ENCODE results near the gene DVL1. TPM values are rescaled to one million over a fixed set of nuclear protein-coding genes. Genes with fewer than 3 reads are reported as not detected.

Gene DVL1
- polyA plus RNA-seq, 4 donors: 27.0 to 56.4 (median 28.5) TPM

DNA sequence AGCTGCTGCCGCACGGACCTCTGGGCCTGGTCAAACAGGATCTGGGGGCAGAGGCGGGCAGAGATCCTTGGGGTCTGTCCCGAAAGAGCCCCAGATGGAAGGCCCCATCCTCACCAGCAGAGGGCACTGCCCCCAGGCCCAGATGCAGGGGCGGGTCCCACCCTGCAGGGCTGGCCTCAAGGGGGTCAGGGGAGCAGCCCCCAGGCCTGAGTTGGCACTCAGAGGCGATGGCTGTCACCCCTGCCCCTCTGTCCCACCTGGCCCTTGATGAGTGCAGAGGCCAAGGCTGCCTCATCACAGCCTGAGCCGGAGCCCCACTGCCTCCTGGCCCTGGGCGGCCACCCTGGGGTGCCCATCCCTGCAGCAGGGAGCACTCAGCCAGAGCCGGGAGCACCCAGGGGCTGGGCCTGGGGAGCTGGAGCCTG, 47.2 kb downstream of the DVL1 start:
- DNase-seq (ENCODE audit: low read depth in 4 of 4, low spot score in 3 of 4): no peak

- DNase-seq (ENCODE audit: low read depth in 4 of 4, low spot score in 3 of 4): no peak
These were observed 48.9 kb downstream of the DVL1 start for GRCh38 chr1:1300352-1300739.

GRCh38 chr1:1299686-1300351, 49.4 kb downstream of the DVL1 start:
- DNase-seq (ENCODE audit: low read depth in 4 of 4, low spot score in 3 of 4): no peak

DNA sequence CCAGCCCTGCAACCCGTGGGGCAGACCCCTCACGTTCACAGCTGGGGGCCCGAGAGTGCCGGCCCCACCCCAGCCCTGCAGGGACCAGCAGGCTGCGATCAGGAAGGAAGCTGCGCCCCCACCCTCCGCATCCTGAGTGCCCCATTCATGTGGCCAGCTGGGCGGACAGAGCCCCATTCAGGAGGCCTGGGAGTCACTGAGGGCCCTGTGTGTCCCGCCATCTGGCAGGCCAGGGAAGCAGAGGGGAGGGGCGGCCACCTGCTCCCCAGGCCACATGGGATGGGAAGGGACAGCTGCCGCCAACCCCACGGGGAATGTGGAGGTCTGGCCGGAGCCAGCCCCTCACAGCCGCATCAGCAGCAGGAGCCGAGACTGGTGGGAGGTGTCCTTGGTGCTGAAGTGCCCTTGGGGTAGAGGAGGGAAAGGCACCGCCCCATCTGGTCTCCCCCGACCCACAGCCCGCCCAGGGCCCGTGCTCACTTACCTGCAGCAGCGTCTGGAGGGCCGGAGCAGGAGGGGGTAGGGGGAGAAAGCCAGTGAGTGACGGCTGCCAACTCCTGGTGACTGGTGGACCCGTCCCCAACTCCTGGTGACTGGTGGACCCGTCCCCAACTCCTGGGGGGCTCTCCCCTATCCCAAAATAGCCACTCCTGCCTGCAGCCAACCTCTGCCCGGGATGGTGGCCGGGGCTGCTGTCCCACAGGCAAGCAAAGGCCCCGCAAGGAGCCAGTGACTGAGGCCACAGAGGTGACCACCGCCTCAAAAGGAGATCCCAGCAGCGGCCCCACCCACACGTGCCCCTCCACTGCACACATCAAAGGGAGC, 50.1 kb downstream of the DVL1 start:
- no peak for DNase-seq (ENCODE audit: low read depth in 4 of 4, low spot score in 3 of 4)

DNA sequence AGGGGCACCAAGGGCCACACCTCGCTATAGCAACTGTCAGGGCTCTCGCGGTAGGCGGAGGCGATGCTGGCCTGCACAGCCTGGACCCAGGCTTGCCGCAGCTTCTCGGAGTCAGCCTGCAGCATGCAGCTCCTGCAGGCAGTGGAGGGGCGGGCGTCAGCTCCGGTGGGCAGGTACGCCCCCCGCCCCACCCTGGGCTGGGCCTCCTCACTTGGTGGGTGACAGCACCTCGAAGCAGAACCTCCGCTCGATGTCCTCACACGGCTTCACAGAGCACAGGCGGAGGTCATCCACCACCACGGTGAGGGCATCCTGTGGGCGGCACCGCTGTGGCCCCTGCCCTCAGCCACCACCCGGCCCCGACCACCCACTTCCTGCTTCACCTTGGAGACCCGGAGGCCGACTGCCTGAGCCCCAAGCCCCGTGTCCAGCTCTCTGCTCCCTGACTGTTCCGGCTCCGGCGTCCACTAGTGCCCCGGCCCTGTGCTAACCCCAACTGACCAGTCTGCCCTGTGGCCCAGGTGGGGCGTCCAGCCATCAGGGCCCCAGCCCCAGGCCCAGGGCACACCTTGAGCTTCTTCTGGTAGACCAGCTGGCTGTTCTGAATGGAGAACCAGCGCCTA, 51.3 kb downstream of the DVL1 start:
- no peak for DNase-seq (ENCODE audit: low read depth in 4 of 4, low spot score in 3 of 4)

DNA sequence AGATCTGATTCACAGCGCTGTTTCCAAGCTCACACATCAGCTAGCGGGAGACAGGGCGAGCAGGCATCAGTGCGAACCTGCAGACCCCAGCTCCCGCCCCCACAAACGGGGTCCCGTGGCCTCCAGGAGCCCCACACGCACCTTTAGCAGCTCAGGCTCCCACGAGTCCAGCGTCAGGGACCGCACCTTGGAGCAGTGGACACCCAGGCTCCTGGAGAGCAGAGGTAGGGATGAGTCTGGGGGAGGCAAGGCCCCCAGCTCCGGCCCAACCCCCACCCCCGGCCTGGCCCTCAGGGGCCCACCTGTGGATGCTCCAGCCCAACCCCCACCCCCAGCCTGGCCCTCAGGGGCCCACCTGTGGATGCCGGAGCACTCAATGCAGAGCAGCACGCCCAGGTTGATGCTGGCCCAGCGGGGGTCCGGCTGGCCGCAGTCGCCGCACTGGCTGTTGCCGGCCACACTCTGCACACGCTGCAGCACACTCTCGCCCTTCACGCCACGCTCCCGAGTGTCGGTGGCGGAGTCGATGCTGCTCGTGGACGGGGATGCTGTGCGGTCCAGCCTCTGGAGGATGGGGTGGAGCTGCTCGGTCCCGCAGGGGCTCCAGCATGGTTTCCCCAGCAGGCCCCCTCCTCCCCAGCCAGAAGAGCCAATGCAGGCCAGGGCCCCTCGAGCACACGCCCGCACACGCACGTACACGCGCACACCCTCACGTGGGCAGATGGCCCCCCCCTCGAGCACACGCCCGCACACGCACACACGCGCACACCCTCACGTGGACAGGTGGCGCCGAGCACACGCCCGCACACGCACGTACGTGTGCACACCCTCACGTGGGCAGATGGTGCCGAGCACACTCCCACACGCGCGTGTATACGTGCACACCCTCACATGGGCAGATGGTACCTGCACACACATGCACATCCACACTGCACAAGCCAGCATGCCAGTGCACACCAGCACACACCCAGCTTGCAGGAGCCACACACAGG, 52.9 kb downstream of the DVL1 start:
- no peak for DNase-seq (ENCODE audit: low read depth in 4 of 4, low spot score in 3 of 4)

GRCh38 chr1:1295154-1295923, 53.9 kb downstream of the DVL1 start:
- no peak for DNase-seq (ENCODE audit: low read depth in 4 of 4, low spot score in 3 of 4)

DNA sequence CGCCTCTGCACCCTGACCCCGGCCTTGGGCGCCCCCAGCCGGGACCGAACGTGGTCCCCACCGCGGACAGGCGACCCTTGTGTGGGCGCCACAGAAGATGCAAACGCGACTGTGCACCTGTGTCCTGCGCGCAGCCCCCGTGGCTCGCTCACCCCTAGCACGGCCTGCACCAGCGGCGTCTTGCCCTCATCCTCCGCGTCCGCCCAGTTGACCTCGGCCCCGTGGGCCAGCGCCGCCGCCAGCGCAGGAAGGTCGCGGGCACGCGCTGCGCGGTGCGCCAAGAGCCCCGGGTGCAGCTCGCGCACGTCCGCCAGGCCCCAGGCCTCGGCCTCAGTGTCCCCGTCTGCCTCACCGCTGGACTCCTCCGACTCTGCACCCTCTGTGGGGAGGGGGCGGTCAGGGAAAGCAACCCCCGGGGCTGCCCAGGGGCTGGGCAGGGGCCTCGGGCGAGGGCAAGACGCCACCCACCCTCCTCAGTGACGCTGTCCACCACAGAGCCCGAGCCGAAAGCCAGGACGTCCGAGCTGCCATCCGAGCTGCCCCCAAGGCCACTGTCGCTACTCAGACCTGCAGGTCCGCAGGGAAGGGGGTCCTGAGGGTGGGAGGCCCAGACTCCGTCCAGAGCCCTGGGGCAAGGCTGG, 54.8 kb downstream of the DVL1 start:
- DNase-seq (ENCODE audit: low read depth in 4 of 4, low spot score in 3 of 4): no peak

GRCh38 chr1:1293263-1294249, 55.7 kb downstream of the DVL1 start:
- no peak for DNase-seq (ENCODE audit: low read depth in 4 of 4, low spot score in 3 of 4)

DNA sequence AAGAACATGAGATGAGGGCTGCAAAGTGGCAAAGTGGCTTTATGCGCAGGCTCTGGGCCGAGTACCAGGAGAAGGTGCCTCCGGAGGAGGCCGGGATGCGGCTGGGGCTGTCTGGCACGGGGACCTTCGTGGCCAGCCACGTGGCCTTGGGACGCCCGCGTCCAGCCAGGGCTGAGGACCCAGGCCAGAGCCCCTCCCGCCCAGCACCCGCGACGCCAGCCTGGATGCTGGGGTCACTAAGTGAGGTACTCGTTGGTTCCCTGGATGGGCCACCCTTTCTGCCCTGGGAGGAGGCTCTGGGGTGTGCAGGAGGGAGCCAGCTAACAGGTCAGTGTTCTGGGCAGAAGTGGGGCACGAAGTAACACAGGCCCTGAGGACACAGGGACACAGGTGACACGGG, 56.4 kb downstream of the DVL1 start:
- no peak for DNase-seq (ENCODE audit: low read depth in 4 of 4, low spot score in 3 of 4)

DNA sequence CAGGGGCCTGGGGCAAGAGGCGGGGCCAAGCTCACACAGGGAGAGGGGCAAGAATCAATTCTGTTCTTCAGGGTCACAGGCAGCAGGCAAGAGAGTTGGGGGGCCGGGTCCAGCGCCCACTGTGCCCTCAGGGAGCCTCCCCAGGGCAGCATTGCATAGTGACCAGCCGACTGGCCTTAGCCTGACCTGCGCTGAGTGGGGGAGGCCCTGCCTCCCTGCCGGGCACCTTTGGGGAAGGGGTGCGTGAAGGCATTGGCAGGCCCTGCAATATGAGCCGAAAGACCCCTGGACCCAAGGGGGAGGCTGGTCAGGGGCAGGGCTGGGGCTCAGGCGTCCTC, 56.8 kb downstream of the DVL1 start:
- no peak for DNase-seq (ENCODE audit: low read depth in 4 of 4, low spot score in 3 of 4)

DNA sequence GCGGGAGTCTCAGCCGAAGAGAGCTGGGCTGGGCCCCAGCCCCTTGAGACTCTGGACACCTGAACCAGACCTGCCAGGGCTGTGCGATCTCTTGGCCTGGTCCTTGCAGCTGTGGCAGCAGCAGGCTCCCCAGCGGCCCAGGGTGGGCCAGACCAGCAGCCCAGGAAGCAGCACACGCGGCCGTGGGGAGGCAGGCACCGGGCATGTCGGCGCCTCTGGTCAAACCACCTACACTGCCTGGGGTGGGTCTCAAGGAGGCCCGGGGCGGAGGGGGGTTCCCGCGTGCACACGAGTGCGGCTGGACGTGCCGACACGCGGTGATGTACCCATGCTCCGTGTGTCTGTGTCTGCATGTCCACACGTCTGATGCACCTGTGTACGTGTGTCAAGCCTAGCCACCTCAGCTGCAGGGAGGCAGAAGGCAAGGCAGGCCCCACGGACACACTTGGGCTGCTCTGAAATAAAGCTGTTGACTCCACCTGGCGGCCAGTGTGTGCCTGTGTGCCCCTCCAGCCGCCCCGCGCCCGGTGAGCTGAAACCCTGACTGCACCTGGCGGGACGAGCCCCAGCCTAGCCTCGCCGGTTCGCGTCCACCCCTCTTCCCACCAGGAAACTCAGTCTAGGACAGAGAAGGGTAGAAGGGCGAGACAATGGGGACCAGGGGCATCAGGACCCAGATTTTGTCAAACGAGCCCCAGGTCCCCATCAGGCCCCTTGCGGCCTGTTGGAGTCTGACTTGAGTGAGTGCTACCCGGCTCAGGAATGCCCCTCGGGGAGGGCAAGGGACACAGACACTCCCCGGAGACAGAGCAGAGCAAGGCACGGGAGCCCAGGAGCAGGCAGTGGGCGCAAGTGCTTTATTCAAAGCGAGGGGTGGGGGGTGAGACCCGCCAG, 57.4 kb downstream of the DVL1 start:
- peak in 3 of 4 donors; percentile 47 to 62 (median 57) for DNase-seq (ENCODE audit: low read depth in 4 of 4, low spot score in 3 of 4)

DNA sequence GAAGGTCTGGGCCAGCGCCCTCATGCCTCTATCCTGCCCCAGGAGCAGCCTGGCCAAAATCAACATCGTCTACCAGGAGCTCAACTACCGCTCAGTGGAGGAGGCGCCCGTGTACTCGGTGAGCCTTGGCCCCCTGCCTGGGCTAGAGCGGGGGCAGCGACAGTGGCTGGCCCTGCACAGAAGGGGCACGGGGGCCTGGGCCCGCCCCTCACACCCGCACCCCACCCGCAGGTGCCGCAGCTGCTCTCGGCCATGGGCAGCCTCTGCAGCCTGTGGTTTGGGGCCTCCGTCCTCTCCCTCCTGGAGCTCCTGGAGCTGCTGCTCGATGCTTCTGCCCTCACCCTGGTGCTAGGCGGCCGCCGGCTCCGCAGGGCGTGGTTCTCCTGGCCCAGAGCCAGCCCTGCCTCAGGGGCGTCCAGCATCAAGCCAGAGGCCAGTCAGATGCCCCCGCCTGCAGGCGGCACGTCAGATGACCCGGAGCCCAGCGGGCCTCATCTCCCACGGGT, 58.1 kb downstream of the DVL1 start:
- DNase-seq (ENCODE audit: low read depth in 4 of 4, low spot score in 3 of 4): no peak

- no peak for DNase-seq (ENCODE audit: low read depth in 4 of 4, low spot score in 3 of 4)
These were observed 58.9 kb downstream of the DVL1 start for GRCh38 chr1:1290238-1290731.

DNA sequence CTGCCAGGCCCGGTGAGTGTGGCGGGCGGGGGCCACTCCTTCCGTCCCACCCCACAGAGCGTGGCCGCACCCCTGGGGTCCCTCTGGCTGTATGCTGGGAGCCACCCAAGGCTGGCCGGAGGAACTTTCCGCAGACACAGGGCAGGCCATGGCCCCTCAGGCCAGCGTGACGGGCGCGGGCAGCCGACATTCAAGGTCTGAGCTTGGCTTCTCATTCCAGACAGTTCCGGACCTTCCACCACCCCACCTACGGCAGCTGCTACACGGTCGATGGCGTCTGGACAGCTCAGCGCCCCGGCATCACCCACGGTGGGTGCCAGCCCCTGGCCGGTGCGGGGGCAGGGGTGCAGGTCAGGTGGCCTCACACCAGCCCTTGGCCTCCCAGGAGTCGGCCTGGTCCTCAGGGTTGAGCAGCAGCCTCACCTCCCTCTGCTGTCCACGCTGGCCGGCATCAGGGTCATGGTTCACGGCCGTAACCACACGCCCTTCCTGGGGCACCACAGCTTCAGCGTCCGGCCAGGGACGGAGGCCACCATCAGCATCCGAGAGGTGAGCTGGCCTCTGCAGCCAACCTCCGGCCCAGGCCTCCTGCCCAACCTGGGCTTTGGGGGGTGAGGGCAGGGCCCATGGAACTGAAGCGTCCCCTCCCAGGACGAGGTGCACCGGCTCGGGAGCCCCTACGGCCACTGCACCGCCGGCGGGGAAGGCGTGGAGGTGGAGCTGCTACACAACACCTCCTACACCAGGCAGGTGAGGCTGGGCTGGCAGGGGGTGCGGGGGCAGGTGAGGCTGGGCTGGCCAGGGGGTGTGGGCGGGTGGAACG, 61.7 kb downstream of the DVL1 start:
- DNase-seq (ENCODE audit: low read depth in 4 of 4, low spot score in 3 of 4): no peak
